ENCODE results near the gene ZBTB45. TPM values are rescaled to one million over a fixed set of nuclear protein-coding genes. Genes with fewer than 3 reads are reported as not detected.

ZBTB45 gene
- polyA plus RNA-seq (5.5 and 6.8 TPM in 2 replicates), polyA minus RNA-seq (7.8 and 10.0 TPM in 2 replicates)

DNA sequence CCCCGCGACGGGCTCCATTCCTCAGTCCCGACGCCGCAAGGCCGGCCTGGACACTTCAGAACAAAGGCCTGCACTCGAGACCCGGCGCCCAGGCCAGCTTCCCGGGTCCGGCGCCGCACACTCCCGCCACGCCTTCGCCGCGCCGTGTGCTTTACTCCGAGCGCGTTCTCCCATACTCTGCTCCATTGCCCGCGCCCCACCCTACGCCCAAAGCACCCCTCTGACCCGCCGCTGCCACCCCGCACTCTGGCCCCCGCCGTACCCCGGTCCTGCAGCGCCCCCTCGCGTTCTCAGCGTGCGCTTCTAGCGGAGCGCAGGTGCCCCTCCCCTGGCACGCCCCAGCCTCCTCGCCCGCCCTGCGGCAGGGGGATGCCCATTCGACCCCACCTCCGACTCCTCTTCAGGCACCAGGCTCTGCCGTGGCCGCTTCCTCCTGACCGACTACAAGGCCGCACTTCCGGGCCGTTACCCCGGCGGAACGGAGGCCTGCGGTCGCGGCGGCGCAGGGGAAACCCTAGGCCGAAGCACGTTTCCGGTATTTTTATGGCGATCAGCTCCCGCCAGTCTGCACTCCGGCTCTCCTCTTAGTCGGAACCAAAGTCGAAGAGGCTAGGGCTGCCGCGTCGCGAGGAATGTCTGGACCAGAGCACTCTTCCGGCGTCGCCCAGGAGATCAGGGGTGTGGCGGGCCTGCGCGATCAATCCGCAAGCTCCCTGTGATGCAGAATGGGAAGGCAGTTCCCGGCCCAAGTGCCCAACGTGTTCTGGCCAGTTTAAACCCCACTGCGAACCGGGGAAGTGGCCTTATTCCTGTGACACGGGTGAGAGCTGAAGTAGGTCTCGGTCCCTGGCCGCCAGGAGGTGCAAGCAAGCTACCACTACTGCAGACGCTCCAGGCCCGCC, at the start of gene ZBTB45:
TSS of gene ZBTB45 (minus strand) at position 456 of the 902 bp plus-strand sequence. CDS start 2,137 bp downstream, outside the sequence.
- no peaks in the 10 kb centered on the region for H4K20me1 ChIP-seq (ENCODE audit: insufficient read depth)
- TF ChIP-seq SMC3 (conservative IDR thresholded peaks at IDR 0.05; ENCODE audit: poor library complexity) (peak; percentile 59), TAF1 (IDR thresholded peaks at IDR 0.05; ENCODE audit: low read depth) (peak; percentile 92), EP300 (conservative IDR thresholded peaks at IDR 0.05; ENCODE audit: poor library complexity, severe bottlenecking) (peak; percentile 76), POLR2AphosphoS5 (IDR thresholded peaks at IDR 0.05) (peak; percentile 88), MXI1 (conservative IDR thresholded peaks at IDR 0.05; ENCODE audit: poor library complexity, severe bottlenecking) (peak; percentile 81), RAD21 (conservative IDR thresholded peaks at IDR 0.05) (peak; percentile 76), EZH2 (IDR thresholded peaks at IDR 0.05; ENCODE audit: borderline replicate concordance, insufficient read depth, low read length, poor library complexity, severe bottlenecking) (no peak)
- TF ChIP-seq, protein P1, sequence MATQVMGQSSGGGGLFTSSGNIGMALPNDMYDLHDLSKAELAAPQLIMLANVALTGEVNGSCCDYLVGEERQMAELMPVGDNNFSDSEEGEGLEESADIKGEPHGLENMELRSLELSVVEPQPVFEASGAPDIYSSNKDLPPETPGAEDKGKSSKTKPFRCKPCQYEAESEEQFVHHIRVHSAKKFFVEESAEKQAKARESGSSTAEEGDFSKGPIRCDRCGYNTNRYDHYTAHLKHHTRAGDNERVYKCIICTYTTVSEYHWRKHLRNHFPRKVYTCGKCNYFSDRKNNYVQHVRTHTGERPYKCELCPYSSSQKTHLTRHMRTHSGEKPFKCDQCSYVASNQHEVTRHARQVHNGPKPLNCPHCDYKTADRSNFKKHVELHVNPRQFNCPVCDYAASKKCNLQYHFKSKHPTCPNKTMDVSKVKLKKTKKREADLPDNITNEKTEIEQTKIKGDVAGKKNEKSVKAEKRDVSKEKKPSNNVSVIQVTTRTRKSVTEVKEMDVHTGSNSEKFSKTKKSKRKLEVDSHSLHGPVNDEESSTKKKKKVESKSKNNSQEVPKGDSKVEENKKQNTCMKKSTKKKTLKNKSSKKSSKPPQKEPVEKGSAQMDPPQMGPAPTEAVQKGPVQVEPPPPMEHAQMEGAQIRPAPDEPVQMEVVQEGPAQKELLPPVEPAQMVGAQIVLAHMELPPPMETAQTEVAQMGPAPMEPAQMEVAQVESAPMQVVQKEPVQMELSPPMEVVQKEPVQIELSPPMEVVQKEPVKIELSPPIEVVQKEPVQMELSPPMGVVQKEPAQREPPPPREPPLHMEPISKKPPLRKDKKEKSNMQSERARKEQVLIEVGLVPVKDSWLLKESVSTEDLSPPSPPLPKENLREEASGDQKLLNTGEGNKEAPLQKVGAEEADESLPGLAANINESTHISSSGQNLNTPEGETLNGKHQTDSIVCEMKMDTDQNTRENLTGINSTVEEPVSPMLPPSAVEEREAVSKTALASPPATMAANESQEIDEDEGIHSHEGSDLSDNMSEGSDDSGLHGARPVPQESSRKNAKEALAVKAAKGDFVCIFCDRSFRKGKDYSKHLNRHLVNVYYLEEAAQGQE (IDR thresholded peaks at IDR 0.05; ENCODE audit: borderline replicate concordance), result peak; percentile 89
- TF ChIP-seq, protein P2, sequence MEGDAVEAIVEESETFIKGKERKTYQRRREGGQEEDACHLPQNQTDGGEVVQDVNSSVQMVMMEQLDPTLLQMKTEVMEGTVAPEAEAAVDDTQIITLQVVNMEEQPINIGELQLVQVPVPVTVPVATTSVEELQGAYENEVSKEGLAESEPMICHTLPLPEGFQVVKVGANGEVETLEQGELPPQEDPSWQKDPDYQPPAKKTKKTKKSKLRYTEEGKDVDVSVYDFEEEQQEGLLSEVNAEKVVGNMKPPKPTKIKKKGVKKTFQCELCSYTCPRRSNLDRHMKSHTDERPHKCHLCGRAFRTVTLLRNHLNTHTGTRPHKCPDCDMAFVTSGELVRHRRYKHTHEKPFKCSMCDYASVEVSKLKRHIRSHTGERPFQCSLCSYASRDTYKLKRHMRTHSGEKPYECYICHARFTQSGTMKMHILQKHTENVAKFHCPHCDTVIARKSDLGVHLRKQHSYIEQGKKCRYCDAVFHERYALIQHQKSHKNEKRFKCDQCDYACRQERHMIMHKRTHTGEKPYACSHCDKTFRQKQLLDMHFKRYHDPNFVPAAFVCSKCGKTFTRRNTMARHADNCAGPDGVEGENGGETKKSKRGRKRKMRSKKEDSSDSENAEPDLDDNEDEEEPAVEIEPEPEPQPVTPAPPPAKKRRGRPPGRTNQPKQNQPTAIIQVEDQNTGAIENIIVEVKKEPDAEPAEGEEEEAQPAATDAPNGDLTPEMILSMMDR (IDR thresholded peaks at IDR 0.05; ENCODE audit: poor library complexity, severe bottlenecking), result peak; percentile 82
- H3K27me3 ChIP-seq (ENCODE audit: insufficient read depth, low read depth, low read length), result no peaks in the 10 kb centered on the region
- peaks cover 13% of the 10 kb centered on the region for H3K79me2 ChIP-seq (replicated peaks; ENCODE audit: insufficient read depth, low read length)
- no peaks in the 10 kb centered on the region for H3K9me3 ChIP-seq (ENCODE audit: low read length)
- peaks cover 7% of the 10 kb centered on the region for H3F3A ChIP-seq (ENCODE audit: insufficient read depth, low read length, poor library complexity, severe bottlenecking)
- no peaks in the 10 kb centered on the region for H3K36me3 ChIP-seq (ENCODE audit: insufficient read depth, low read length)
- peak within 1 kb of the TSS; percentile 92 for H3K4me3 ChIP-seq (ENCODE audit: low read length)
- H3K4me2 ChIP-seq (ENCODE audit: low read length), result peak within 1 kb of the TSS; percentile 89
- peak within 1 kb of the TSS; percentile 97 for H3K9ac ChIP-seq (ENCODE audit: low read length)
- peak within 1 kb of the TSS; percentile 66 for H2AFZ ChIP-seq (ENCODE audit: low read depth, low read length)
- peak within 1 kb of the TSS; percentile 95 for H3K27ac ChIP-seq (ENCODE audit: low read length)
- no peaks in the 10 kb centered on the region for H3K9me2 ChIP-seq (ENCODE audit: insufficient read depth, low read length)

DNA sequence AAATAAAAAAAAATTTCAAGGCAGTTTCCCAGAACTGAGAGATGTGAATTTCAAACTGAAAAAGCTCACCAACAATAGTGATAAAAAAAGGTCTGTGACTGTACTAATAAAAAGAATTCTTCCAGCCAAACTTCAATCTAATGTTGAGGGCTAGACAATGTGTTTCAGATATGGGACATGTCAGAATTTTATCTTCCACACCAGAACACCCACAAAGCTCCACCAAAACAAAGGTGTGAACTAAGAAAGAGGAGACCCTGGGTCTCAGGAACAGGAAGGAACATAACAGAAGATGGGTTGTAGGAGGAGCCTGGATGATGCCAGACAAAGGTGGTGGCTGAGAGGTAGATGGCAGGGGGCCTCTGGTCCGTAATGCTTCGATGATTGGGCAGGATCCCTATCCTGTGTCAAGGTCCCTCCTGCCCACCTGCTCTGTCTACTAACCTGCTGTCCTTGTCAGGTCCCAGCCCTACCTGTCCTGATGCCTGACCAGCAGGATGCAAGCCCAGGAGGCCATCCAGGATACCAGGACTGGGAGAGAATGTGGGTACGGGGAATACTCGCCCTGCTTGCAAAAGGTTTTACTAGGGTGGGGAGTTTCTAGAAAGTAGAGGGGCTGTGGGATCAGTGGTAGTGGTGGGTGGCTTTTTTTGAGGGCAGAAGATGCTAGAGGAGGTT, 49.0 kb upstream of the ZBTB45 start:
- Histone ChIP-seq H3F3A (ENCODE audit: insufficient read depth, low read length, poor library complexity, severe bottlenecking) (no peaks in the 10 kb centered on the region), H3K27ac (ENCODE audit: low read length) (no peak overlapping the region), H3K9ac (ENCODE audit: low read length) (no peak overlapping the region), H3K4me2 (ENCODE audit: low read length) (no peak overlapping the region), H2AFZ (ENCODE audit: low read depth, low read length) (no peak overlapping the region), H3K4me3 (ENCODE audit: low read length) (no peak overlapping the region), H3K27me3 (ENCODE audit: insufficient read depth, low read depth, low read length) (no peaks in the 10 kb centered on the region), H3K79me2 (replicated peaks; ENCODE audit: insufficient read depth, low read length) (no peaks in the 10 kb centered on the region), H3K36me3 (ENCODE audit: insufficient read depth, low read length) (no peaks in the 10 kb centered on the region), H4K20me1 (ENCODE audit: insufficient read depth) (no peaks in the 10 kb centered on the region), H3K9me2 (ENCODE audit: insufficient read depth, low read length) (no peaks in the 10 kb centered on the region), H3K9me3 (ENCODE audit: low read length) (no peaks in the 10 kb centered on the region)
- TF ChIP-seq, protein P2 (IDR thresholded peaks at IDR 0.05; ENCODE audit: poor library complexity, severe bottlenecking), result no peak
- TF ChIP-seq EP300 (conservative IDR thresholded peaks at IDR 0.05; ENCODE audit: poor library complexity, severe bottlenecking), result no peak
- TF ChIP-seq SMC3 (conservative IDR thresholded peaks at IDR 0.05; ENCODE audit: poor library complexity), result no peak
- no peak for TF ChIP-seq EZH2 (IDR thresholded peaks at IDR 0.05; ENCODE audit: borderline replicate concordance, insufficient read depth, low read length, poor library complexity, severe bottlenecking)
- TF ChIP-seq TAF1 (IDR thresholded peaks at IDR 0.05; ENCODE audit: low read depth), result no peak
- TF ChIP-seq POLR2AphosphoS5 (IDR thresholded peaks at IDR 0.05), result no peak
- TF ChIP-seq MXI1 (conservative IDR thresholded peaks at IDR 0.05; ENCODE audit: poor library complexity, severe bottlenecking), result no peak
- TF ChIP-seq, protein P1 (IDR thresholded peaks at IDR 0.05; ENCODE audit: borderline replicate concordance), result no peak
- no peak for TF ChIP-seq RAD21 (conservative IDR thresholded peaks at IDR 0.05)

Measured in neural cell (in vitro differentiated cells).